Stromal cell of bone marrow (primary cell): Measurements from ENCODE around the gene IGSF21.
"Not testable (repeated sequence)": the region's sequence is repeated elsewhere in the genome, so short reads cannot be mapped to it uniquely, and the experiment has no call there.

Source experiments
- DNase-seq: peaks from one replicate; pipeline ENCODE4 v3.0.0-alpha.2; 2012; ENCODE audit warnings: low read depth

IGSF21 gene

GRCh38 chr1:18363436-18363835, 255.8 kb downstream of the IGSF21 start:
- no peak for DNase-seq

GRCh38 chr1:18365099-18365705, 257.6 kb downstream of the IGSF21 start:
- no peak for DNase-seq

- DNase-seq: not testable (repeated sequence)
Measured at GRCh38 chr1:18372505-18372904, 264.9 kb downstream of the IGSF21 start.

- no peak for DNase-seq
Measured at GRCh38 chr1:18373151-18373550, 265.6 kb downstream of the IGSF21 start.

- DNase-seq: no peak
Measured at GRCh38 chr1:18373882-18374493, 266.4 kb downstream of the IGSF21 start.

- no peak for DNase-seq
Measured at GRCh38 chr1:18376661-18377060, 269.1 kb downstream of the IGSF21 start.

GRCh38 chr1:18380288-18380687, 272.7 kb downstream of the IGSF21 start:
- DNase-seq: no peak

GRCh38 chr1:18384059-18384458, 276.5 kb downstream of the IGSF21 start:
- no peak for DNase-seq

GRCh38 chr1:18384471-18384870, 276.9 kb downstream of the IGSF21 start:
- no peak for DNase-seq

GRCh38 chr1:18385239-18385790, 277.7 kb downstream of the IGSF21 start:
- DNase-seq: no peak

- DNase-seq: no peak
Measured at GRCh38 chr1:18386591-18386990, 279.0 kb downstream of the IGSF21 start.

- no peak for DNase-seq
Measured at GRCh38 chr1:18387307-18387706, 279.7 kb downstream of the IGSF21 start.

GRCh38 chr1:18390953-18391352, 283.4 kb downstream of the IGSF21 start:
- DNase-seq: no peak

- no peak for DNase-seq
Measured at GRCh38 chr1:18394563-18395156, 287.1 kb downstream of the IGSF21 start.

- DNase-seq: no peak
Measured at GRCh38 chr1:18396247-18396980, 288.8 kb downstream of the IGSF21 start.

- no peak for DNase-seq
Measured at GRCh38 chr1:18397641-18398040, 290.0 kb downstream of the IGSF21 start.

GRCh38 chr1:18398791-18399530, 291.4 kb downstream of the IGSF21 start:
- no peak for DNase-seq

- no peak for DNase-seq
Measured at GRCh38 chr1:18400347-18401102, 292.9 kb downstream of the IGSF21 start.

GRCh38 chr1:18401921-18402320, 294.3 kb downstream of the IGSF21 start:
- no peak for DNase-seq

GRCh38 chr1:18404460-18404859, 296.9 kb downstream of the IGSF21 start:
- DNase-seq: no peak
